ENCODE results near the gene KIRREL3.
A peak's percentile ranks its signal among the peaks of the same experiment; 100 is the strongest.

Gene KIRREL3

DNA sequence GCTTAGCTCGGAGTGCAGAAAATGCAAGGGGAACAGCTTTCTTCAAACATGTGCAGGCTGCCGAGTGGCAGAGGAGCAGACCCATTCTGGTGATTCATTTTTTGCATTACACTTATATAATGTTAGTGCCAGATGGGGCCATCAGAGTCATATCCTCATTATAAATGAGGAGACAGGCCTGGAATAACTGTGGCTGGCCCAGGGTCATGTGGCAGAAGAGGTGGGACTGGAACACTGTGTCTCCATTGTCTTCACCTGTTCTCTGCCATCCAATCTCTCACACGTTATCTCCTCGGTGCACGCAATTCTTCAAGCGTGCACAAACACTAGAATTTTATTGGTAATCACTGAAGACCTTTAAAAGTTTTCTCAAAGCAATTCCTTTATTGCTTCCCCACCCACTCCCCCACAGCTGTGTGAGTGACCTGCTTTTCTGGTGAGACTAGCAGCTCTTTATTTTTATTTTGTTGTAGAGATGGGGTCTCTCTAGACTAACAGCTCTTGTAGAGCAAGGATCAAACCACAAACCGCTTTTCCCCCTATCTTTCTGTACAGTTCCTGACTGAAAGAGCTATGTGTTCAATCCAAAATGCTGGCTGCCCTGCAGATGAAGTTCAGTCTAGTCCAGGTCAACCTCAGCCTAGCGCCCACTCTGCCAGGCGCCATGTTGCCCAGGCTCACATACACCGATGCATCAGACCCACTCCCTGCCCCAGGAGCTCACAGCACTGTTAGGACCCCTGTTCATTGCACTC, 569.8 kb downstream of the KIRREL3 start:
- Histone ChIP-seq H3K4me1 (ENCODE audit: control insufficient read depth, insufficient read depth, low read length, unreplicated experiment) (peaks cover 23% of the 10 kb centered on the region), H3K4me3 (ENCODE audit: low read depth, low read length) (no peak overlapping the region), H3K36me3 (ENCODE audit: insufficient read depth, low read length) (no peaks in the 10 kb centered on the region), H2AFZ (ENCODE audit: low read length, unreplicated experiment) (peak overlapping the region; percentile 87), H3K27ac (ENCODE audit: low read depth, low read length) (no peak overlapping the region; the same call in 1 of the 2 replicates), H3K79me2 (ENCODE audit: control insufficient read depth, insufficient read depth, low read length, unreplicated experiment) (no peaks in the 10 kb centered on the region), H3K27me3 (ENCODE audit: insufficient read depth, low read length) (no peaks in the 10 kb centered on the region)

DNA sequence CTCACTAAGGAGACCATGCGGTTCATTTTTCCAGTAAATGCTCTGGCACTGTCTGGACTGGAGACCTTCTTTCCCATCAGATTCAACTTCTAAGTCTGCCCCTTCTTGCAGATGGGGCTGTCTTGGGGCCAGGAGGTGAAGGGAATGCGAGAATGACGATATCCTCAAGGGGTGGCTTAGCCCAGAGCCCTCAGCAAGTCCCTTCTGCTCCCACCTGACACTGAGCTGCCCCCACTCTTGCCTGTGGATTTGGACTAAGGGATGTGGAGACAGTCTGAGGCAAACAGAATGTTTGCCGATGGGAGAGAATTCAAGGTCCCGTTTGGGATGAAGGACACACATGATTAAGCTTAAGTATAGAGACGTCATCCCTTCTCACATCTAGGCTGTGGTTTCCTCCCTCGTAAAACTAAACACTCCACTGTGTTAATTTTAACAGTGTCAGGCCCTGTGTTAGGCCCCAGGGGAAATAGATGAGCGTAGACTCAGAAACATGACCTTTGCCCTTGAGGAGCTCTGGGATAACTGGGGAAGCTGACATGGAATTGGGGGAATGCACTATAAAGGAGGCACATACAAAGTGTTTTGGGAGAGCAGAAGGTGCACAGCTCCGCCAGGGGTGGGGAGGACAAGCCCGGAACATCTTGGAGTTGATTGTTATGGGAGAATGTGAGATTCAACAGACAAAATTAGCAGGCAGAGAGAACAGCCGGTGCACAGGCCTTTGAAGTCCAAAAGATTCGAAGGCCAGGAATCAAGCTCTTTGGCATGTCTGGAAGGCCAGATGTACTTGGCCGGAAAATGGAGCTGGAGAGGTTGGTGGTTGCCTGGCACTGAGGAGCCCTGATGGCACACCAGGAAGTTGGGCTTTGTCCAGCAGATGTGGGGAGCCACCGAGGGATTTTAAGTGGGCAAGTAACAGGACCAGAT, 573.5 kb downstream of the KIRREL3 start:
- no peak overlapping the region for H2AFZ ChIP-seq (ENCODE audit: low read length, unreplicated experiment)
- H3K27me3 ChIP-seq (ENCODE audit: insufficient read depth, low read length), result no peaks in the 10 kb centered on the region
- H3K79me2 ChIP-seq (ENCODE audit: control insufficient read depth, insufficient read depth, low read length, unreplicated experiment), result no peaks in the 10 kb centered on the region
- no peaks in the 10 kb centered on the region for H3K36me3 ChIP-seq (ENCODE audit: insufficient read depth, low read length)
- no peak overlapping the region for H3K4me3 ChIP-seq (ENCODE audit: low read depth, low read length)
- peaks cover 17% of the 10 kb centered on the region for H3K4me1 ChIP-seq (ENCODE audit: control insufficient read depth, insufficient read depth, low read length, unreplicated experiment)
- H3K27ac ChIP-seq (ENCODE audit: low read depth, low read length), result no peak overlapping the region

DNA sequence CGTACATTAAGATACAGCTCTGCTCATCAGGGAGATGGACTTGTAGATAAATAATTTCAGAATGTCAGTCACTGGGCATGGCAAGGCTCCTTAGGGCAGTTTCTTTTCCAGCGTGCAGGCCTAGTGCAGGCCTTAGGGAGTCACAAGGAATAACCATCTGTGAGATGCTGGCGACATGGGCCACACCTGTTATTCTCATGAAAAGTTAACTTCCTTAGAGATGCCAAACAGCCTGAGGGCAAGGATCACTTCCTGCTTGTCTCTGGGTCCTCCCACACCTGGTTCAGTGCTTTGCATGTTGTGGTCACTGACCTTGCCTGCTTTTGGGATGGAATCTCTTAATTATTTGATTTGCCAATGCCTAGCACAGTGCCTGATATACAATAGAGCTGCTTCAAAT, 574.5 kb downstream of the KIRREL3 start:
- no peaks in the 10 kb centered on the region for H3K27me3 ChIP-seq (ENCODE audit: insufficient read depth, low read length)
- no peaks in the 10 kb centered on the region for H3K79me2 ChIP-seq (ENCODE audit: control insufficient read depth, insufficient read depth, low read length, unreplicated experiment)
- H3K27ac ChIP-seq (ENCODE audit: low read depth, low read length), result no peak overlapping the region
- peaks cover 8% of the 10 kb centered on the region for H3K4me1 ChIP-seq (ENCODE audit: control insufficient read depth, insufficient read depth, low read length, unreplicated experiment)
- H3K36me3 ChIP-seq (ENCODE audit: insufficient read depth, low read length), result no peaks in the 10 kb centered on the region
- no peak overlapping the region for H2AFZ ChIP-seq (ENCODE audit: low read length, unreplicated experiment)
- no peak overlapping the region for H3K4me3 ChIP-seq (ENCODE audit: low read depth, low read length)

DNA sequence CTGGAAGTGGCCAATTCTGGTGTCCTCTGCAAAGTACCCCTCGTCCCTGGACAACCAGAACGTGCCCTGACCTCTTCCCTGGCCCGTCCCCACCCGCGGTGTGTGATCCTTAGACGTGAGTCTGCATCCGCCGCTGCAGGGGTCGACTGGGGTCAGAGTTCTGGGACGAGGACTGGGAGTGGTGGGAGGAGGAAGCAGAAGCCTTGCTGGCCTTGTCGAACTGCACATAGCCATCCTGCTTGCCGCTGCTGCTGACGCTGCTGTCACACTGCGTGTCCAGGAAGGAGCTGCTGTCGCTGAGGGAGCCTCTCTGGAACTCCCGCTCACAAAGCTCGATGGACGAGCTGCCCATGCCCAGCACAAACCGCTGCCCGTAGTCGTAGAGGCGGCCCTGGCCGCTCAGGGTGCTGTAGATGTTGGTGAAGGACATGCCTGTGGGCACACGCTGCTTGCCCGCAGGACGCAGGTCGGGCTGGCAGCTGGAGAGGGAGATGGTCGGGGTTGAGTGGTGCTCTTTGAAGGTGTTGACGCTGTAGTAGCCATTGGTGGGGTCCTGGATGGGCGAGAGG, 576.0 kb downstream of the KIRREL3 start:
- Histone ChIP-seq H3K36me3 (ENCODE audit: insufficient read depth, low read length) (no peaks in the 10 kb centered on the region), H3K4me1 (ENCODE audit: control insufficient read depth, insufficient read depth, low read length, unreplicated experiment) (no peaks in the 10 kb centered on the region), H3K27ac (ENCODE audit: low read depth, low read length) (no peak overlapping the region), H2AFZ (ENCODE audit: low read length, unreplicated experiment) (no peak overlapping the region), H3K79me2 (ENCODE audit: control insufficient read depth, insufficient read depth, low read length, unreplicated experiment) (no peaks in the 10 kb centered on the region), H3K27me3 (ENCODE audit: insufficient read depth, low read length) (no peaks in the 10 kb centered on the region), H3K4me3 (ENCODE audit: low read depth, low read length) (no peak overlapping the region)

DNA sequence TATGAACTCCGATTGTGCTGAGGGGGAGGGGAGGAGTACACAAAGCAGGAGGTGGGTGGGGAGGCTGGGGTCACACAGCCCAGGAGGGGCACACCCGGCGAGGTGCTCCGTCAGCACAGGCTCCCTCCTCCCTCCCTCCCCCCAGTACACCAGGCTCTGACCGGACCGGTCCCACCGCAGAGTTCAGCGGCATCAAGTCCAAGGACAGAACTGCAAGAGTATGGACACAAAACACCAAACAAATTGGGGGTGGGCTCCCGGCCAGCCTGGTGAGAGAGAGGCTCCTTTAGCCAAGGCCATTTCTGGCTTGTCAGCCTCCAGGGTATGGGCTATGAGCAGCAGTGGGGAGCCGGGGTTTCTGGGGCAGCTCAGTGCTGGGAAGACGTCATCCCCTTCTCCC, 576.8 kb downstream of the KIRREL3 start:
- Histone ChIP-seq H3K79me2 (ENCODE audit: control insufficient read depth, insufficient read depth, low read length, unreplicated experiment) (no peaks in the 10 kb centered on the region), H3K27me3 (ENCODE audit: insufficient read depth, low read length) (no peaks in the 10 kb centered on the region), H3K4me3 (ENCODE audit: low read depth, low read length) (no peak overlapping the region), H3K4me1 (ENCODE audit: control insufficient read depth, insufficient read depth, low read length, unreplicated experiment) (no peaks in the 10 kb centered on the region), H2AFZ (ENCODE audit: low read length, unreplicated experiment) (no peak overlapping the region), H3K36me3 (ENCODE audit: insufficient read depth, low read length) (no peaks in the 10 kb centered on the region), H3K27ac (ENCODE audit: low read depth, low read length) (no peak overlapping the region)

DNA sequence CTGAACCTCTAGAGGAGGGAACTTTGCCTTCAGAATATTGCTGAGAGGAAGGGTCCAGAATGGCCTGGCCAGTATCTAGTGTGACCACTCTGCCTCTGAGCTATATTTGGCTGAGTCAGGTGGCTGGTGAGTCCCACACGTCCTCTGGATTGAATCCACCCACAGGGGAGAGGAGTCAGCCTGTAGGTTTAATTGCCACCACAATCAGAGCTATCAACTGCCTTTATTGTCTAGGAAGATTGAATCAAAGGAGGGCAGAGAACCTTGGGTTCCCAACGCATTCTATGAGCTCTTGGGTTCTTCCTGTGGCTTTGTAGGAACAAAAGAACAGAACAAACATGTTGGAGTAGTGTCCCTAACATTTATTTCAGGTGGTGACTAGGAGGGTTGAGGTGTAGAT, 577.4 kb downstream of the KIRREL3 start:
- Histone ChIP-seq H3K4me1 (ENCODE audit: control insufficient read depth, insufficient read depth, low read length, unreplicated experiment) (no peaks in the 10 kb centered on the region), H2AFZ (ENCODE audit: low read length, unreplicated experiment) (no peak overlapping the region), H3K27me3 (ENCODE audit: insufficient read depth, low read length) (no peaks in the 10 kb centered on the region), H3K36me3 (ENCODE audit: insufficient read depth, low read length) (no peaks in the 10 kb centered on the region), H3K4me3 (ENCODE audit: low read depth, low read length) (no peak overlapping the region), H3K79me2 (ENCODE audit: control insufficient read depth, insufficient read depth, low read length, unreplicated experiment) (no peaks in the 10 kb centered on the region), H3K27ac (ENCODE audit: low read depth, low read length) (no peak overlapping the region)

DNA sequence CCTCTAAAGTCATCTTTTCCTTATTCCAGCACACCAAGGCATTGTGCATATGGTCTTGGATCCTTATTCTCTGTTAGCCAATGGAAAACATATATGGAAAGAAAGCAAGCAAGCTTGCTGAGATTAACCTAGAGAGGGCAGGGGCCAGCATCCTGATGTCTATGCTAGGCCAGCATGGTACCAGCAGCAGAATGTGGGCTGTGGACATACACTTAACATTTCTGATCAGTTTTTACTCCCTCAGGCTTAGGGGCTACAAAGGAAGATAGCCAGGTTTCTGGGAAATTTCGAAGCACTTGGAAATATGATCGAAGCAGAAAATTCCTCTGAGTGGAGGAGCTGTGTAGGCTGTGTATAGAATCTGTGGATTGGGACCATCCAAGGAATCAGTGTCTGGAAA, 578.1 kb downstream of the KIRREL3 start:
- no peak overlapping the region for H2AFZ ChIP-seq (ENCODE audit: low read length, unreplicated experiment)
- H3K27ac ChIP-seq (ENCODE audit: low read depth, low read length), result no peak overlapping the region
- no peaks in the 10 kb centered on the region for H3K4me1 ChIP-seq (ENCODE audit: control insufficient read depth, insufficient read depth, low read length, unreplicated experiment)
- no peaks in the 10 kb centered on the region for H3K36me3 ChIP-seq (ENCODE audit: insufficient read depth, low read length)
- H3K27me3 ChIP-seq (ENCODE audit: insufficient read depth, low read length), result no peaks in the 10 kb centered on the region
- no peaks in the 10 kb centered on the region for H3K79me2 ChIP-seq (ENCODE audit: control insufficient read depth, insufficient read depth, low read length, unreplicated experiment)
- H3K4me3 ChIP-seq (ENCODE audit: low read depth, low read length), result no peak overlapping the region

DNA sequence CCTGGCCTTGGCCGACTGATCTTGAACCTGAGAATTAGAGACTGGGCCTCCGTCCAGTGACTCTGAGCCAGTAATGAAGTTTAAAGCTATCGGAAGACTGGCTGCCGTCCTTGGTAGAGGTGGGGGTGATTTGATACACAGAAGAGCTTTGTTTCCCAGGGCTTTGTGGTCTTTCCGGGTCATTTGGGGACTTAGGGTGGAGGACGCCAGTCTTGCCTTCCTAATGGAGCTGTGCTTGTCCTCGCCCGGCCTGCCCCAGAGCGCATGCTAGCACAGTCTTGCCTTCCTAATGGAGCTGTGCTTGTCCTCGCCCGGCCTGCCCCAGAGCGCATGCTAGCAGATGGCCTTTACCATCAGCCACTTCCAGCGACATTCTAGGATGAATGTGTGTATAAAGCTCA, 579.3 kb downstream of the KIRREL3 start:
- Histone ChIP-seq H3K79me2 (ENCODE audit: control insufficient read depth, insufficient read depth, low read length, unreplicated experiment) (no peaks in the 10 kb centered on the region), H3K36me3 (ENCODE audit: insufficient read depth, low read length) (no peaks in the 10 kb centered on the region), H3K27me3 (ENCODE audit: insufficient read depth, low read length) (no peaks in the 10 kb centered on the region), H2AFZ (ENCODE audit: low read length, unreplicated experiment) (no peak overlapping the region), H3K4me3 (ENCODE audit: low read depth, low read length) (no peak overlapping the region), H3K4me1 (ENCODE audit: control insufficient read depth, insufficient read depth, low read length, unreplicated experiment) (no peaks in the 10 kb centered on the region), H3K27ac (ENCODE audit: low read depth, low read length) (no peak overlapping the region)

DNA sequence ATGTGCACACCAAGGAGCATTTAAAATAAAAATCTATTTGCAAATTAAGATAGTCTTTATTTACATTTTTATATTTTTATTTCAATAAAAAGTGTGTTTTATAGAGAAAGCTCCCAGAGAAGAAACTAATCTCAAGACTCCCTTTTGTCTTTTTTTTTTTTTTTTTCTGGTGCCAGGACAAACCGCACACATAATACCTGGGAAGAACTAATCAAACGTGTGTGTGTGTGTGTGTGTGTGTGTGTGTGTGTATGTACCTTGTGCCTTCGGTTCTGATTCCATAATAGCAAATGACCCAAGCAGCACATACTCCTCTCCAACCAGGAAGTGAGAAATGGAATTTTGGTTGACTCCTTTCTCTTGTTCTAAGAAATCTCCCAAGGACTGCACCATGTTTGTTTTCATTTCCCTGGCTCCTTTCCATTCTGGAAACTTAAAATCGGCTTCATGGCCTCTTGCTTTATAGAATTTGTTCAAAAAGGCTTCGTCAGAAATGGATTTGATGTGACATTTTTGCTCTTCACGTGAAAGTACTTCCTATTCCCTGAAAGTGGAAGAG, 579.8 kb downstream of the KIRREL3 start:
- Histone ChIP-seq H3K36me3 (ENCODE audit: insufficient read depth, low read length) (no peaks in the 10 kb centered on the region), H3K27me3 (ENCODE audit: insufficient read depth, low read length) (no peaks in the 10 kb centered on the region), H3K4me3 (ENCODE audit: low read depth, low read length) (no peak overlapping the region), H3K27ac (ENCODE audit: low read depth, low read length) (no peak overlapping the region), H3K79me2 (ENCODE audit: control insufficient read depth, insufficient read depth, low read length, unreplicated experiment) (no peaks in the 10 kb centered on the region), H2AFZ (ENCODE audit: low read length, unreplicated experiment) (no peak overlapping the region), H3K4me1 (ENCODE audit: control insufficient read depth, insufficient read depth, low read length, unreplicated experiment) (no peaks in the 10 kb centered on the region)

DNA sequence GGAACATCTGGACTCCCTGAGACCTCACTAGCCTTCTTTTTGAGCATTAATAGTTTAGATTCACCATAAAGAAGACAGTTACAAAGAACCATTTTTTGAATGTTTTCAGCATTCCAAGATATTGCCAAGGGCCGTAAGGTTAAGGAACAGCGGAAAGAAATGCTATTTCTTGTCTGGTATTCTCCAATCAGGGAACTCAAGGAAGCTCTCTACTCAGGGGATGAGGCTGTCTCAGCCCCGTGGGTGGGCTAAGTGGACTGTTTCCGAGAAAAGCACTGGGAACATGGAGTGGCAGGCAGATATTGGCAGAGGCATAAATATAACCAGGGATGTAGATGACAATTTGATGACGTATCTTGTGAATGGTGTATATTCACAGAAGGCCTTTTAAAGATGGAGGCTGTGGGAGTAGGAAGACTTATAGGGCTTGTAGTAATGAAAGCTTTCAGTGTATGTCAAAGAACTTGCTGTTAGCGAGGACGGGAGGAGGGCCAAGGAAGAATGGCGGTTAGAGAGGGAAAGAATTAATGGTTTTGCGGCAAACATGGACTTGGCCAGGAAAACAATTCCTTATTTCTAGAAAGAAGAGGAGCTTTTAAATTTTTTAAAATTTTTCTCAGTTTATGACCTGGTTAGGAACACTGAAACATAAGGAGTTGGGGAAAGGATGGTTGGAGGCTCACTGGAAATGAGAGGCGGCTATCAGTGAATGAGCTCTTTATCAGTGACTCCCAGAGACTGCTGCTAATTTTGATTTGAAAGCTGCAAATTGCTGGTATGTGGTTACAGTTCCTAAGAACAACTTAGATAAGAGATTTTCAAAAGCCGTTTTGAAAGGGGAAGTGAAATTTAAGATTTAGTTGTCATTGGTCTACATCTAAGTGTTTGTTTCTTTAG, 580.5 kb downstream of the KIRREL3 start:
- H2AFZ ChIP-seq (ENCODE audit: low read length, unreplicated experiment), result peak overlapping the region; percentile 2
- no peaks in the 10 kb centered on the region for H3K36me3 ChIP-seq (ENCODE audit: insufficient read depth, low read length)
- H3K4me3 ChIP-seq (ENCODE audit: low read depth, low read length), result no peak overlapping the region
- no peaks in the 10 kb centered on the region for H3K4me1 ChIP-seq (ENCODE audit: control insufficient read depth, insufficient read depth, low read length, unreplicated experiment)
- no peak overlapping the region for H3K27ac ChIP-seq (ENCODE audit: low read depth, low read length)
- H3K79me2 ChIP-seq (ENCODE audit: control insufficient read depth, insufficient read depth, low read length, unreplicated experiment), result no peaks in the 10 kb centered on the region
- no peaks in the 10 kb centered on the region for H3K27me3 ChIP-seq (ENCODE audit: insufficient read depth, low read length)

Measured in ACC112 (cell line).